DMS 273 (cell line): ENCODE data around the gene PSAPL1.

Experiments used
- DNase-seq: peaks from one replicate; lab custom pipeline; 2025; ENCODE audit not compliant: unreplicated experiment; lab: John Stamatoyannopoulos, UW

The PSAPL1 gene

DNA sequence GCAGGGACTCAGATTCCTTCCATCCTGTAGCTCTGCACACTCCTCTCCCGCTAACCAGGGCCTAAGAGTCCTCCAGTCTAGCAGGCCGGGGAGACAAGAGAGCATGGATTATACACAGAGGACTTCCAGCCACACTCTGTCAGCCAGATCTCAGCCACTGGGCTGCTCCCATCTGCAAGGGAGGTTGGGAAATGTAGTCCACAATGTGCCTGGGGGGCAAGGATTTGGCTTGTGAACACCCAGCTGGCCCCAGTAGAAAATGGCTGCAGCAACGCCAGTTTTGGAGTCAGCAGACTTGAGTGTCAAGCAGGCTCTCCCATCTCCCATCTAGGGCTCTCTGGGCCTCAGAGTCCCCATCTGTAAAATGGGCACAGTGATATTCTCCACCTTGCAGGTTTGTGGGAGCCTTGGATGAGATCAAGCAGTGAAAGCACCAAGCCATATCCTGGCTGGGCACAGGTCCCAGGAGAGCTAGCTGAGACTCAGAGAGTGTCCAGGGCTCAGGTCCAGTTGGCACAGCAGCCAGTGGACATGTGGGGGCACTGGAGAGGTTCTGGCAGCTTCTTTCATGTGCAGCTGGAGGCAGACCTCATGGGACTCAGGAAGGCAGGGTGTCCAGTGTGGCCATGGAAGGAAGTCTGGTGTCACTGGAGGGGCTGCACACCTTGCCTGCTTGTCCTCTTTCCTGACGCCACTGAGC lies 14.6 kb downstream of the PSAPL1 start:
- DNase-seq: peak; percentile 21

DNA sequence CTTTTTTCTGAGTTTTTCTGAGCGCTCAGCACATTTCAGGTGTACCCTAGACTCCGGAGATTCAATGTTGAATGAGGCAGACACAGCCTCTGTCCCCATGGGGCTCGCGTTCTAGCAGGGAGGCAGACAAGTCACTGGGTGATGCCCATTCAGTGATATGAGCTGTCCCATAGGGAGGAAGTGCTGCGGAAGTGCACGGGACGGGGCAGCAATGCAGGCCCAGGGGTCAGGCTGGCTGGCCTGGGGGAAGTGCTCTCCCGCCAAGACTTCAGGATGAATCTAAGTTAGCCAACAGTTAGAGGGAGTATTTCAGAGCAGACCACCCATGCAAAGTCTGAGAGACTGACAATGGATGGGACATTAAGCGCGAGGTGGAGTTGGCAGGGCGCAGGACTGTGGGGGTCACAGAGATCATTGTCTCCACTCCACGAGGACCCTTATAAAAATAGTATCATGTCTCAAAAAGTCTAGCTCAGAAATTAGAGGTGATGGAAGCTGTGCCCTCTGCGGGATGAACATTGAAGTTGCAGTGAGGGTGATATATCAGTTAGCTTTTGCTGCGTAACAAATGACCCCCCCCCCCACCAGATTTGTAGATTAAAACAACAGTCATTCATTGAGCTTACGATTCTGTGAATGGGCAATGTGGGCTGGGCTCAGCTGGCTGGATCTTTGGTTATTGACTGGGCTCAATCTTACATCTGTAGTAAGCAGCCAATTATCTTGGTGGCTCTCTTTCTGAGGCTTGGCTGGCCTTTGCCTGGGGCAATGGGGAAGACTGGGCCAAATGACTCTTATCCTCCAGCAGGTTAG lies 16.4 kb downstream of the PSAPL1 start:
- DNase-seq: no peak

- DNase-seq: no peak
These were observed 17.1 kb downstream of the PSAPL1 start for GRCh38 chr4:7417639-7418038.

DNA sequence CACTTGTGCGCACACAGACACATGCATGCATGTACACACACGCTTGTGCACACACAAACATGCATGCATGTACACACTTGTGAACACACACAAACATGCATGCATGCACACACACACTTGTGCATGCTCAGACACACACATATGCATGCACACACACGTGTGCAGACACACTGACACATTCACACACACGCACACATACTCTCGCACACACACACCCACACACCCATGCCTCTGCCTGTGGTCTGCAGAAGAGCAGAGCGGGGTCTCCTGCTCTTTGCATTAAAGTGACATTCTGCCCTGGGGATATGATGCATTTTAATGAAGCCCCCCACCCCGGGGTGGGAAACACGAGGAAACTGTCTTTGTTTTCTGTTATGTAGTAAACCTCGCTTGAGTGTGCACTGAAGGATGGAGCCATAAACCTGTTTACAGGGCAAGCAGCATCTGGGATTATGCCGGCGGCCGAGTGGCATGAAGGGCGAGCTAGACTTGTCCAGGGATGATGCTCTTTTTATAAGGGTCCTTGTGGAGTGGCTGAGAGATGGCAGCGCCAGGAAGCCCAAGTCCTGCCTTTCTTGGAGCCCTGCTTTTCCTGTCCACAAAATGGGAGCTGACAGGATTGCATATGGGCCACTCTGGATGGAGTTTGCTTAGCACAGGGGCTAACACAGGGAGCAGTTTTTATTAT lies 17.8 kb downstream of the PSAPL1 start:
- no peak for DNase-seq

GRCh38 chr4:7415927-7416686 lies 18.6 kb downstream of the PSAPL1 start:
- no peak for DNase-seq

GRCh38 chr4:7414736-7415510 lies 19.8 kb downstream of the PSAPL1 start:
- no peak for DNase-seq

DNA sequence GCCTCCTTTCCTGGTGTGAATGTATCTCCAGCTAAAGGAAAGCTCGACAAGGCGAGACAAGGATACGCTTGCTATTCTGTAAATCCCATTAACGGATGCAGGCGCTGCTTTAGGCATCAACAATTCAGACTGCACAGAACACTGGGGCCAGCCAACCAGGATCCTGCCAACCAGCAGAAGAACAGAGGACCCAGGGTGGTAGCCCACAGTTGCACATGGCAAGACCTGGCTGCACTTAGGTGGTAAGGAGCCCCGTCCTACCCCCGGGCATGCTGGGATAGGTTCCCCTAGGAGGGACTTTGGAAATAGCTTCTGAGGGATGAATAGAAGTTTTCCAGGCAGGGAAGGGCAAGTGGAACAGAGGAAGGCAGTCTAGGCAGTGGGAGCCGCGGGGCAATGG lies 20.7 kb downstream of the PSAPL1 start:
- DNase-seq: no peak

DNA sequence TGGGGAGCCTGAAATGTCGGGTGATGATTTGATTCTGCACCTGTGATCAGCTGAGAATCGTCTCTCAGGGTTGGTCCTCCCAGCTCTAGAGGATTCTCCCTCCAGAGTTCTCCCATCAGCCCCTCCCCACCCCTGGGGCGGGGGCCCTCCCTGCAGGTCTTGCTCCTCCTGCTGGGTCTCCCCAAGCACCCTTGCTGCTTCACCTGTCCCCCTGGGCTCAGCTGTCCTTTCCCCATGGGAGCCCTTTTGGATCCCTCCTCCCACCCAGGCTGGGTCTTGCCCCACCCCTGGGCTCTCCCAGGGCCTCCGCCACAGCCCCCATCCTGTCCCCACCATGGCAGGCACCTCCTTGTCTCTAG lies 22.2 kb downstream of the PSAPL1 start:
- no peak for DNase-seq

GRCh38 chr4:7411896-7412553 lies 22.7 kb downstream of the PSAPL1 start:
- peak; percentile 50 for DNase-seq

DNA sequence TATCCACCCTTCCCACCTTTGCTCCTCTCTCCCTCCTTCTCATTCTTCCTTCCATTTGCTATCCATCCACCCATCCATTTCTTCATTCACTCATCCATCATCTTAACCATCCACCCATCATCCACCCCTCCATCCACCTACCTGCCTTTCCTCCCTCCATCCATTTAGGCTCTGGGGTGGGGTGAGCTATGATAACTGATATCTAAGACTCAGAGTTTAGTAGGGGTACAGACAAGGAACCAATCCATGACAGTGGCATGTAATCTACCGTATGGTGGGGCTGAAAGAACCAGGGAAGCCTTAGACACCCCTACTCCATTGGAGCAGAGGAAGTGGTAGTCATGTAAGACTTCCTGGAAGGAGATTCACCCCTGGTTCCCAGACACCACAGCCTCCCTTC lies 23.2 kb downstream of the PSAPL1 start:
- DNase-seq: no peak

- DNase-seq: no peak
These were observed 24.3 kb downstream of the PSAPL1 start for GRCh38 chr4:7410446-7410845.

DNA sequence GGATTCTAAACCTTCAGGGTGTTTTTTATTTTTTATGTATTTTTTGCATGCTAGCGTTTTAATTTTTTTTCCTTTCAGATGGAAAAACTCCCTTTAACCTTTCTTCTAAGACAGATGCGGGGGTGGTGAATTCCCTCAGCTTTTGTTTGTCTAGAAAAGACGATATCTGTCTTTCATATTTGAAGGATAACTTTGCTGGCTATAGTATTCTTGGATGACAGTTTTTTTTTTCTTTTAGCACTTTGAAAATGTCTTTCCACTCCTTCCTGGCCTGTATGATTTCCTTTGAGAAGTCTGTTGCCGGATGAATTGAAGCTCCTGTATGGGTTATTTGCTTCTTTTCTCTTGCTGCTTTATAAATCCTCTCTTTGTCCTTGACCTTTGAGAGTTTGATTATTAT lies 26.6 kb downstream of the PSAPL1 start:
- DNase-seq: no peak

- no peak for DNase-seq
These were observed 31.7 kb downstream of the PSAPL1 start for GRCh38 chr4:7403001-7403400.

GRCh38 chr4:7402526-7402925 lies 32.2 kb downstream of the PSAPL1 start:
- DNase-seq: no peak

DNA sequence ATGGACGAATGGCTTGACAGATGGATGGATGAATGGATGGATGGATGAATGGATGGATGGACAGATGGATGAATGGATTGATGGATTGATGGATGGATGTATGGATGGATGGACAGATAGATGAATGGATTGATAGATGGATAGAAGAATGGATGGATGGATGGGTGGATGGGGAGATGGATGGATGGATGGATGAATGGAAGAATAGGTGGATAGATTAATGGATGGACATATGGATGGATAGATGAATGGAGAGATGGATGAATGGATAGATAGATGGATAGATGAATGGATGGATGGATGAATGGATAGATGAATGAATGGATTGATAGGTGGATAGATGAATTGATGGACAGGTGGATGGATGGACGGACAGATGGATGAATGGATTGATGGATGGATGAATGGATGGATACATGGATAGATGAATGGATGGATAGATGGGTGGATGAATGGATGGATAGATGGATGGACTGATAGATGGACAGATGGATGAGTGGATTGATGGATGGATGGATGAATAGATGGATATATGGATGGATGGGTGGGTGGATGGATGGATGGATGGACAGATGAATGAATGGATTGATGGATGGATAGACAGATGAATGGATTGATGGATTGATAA lies 33.9 kb downstream of the PSAPL1 start:
- DNase-seq: no peak

DNA sequence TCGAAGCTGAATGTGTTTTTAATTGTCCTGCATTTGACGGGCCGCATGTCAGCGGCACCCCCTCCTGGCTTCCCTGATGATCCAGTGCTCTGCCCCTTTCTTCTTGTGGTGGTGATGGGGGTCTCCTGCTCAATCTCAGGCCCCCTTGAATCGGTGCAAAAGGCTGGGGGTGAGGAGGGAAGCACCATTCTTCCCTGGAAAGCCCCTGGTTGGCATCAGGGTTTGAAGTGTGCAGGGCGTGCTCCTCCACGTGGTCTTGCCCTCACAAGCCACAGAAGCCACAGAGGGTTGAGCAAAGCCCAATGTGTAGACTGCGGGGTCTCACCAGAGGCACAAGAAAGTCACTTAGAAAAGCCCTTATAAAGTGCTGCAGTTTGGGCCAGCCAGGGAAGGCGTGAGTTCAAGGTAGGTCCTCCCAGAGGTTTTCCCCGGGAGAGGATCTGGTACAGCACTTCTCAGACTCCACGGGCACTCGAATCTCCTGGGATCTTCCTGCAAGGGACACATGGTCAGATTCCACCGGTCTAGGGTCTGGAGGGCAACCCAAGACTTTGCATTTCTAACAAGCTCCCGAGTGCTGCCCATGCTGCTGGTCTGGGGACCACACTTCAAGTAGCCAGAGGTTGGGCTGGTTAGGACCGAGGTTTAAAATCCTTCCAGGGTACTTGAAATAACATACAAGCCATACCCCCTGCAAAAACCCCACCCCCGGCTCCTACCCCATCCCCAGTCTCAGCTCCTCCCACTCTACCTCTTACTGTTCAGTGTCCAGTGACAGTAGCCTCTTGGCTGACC lies 35.1 kb downstream of the PSAPL1 start:
- no peak for DNase-seq

DNA sequence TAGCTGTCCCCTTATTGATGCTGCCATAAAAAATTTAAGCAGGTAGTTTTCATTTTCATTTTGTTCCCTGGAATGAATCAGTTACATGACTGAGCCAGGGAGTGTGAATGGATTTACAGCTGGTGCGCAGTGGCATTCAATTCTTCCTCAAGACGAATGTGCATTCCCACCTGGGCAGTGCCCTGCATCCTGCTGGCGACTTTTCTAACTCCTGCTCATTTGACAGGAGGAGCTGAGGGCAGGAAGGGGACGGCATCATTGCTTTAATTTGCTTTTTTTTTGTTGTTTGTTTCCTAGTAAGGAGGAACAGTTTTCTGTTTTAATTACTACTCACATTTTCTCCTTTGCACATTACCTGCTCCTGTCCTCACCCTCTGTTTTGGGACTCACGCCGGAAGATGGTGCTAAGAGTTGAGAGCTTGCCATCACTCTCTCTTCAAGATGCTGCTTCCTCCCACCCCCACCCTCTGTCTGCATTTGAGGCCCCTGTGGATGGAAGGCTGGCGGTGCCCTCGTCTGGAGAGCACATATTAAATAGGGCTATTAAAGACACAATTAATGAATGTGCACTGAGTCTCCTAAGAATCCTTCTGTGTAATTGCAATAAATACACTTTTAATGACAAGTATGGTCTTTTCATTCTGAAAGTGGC lies 35.8 kb downstream of the PSAPL1 start:
- DNase-seq: peak; percentile 7

DNA sequence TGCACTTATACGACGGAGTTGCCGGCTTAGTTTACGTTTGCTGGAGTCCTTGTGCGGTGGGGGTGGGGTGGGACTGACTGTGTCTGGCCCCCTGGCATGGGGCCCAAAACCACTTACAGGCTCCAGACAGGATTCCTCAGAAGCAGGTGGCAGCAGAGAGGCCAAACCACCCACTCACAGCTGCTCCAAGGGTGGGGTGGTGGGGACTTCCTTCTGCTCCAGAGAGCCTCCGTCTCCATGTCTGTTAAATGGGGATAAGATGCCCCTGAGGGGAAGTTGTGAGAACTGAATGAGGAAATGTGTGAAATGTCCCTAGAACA lies 36.7 kb downstream of the PSAPL1 start:
- DNase-seq: peak; percentile 92
